DND-41 (cell line): ENCODE results near the gene AFF3.

ENCODE experiments used
- ATAC-seq: fragments of 200-7000 bp; cut with Tn5 transposase; 3 replicates; pipeline ENCODE4 v1.9.1; 2021; ENCODE audit warnings: low read depth; ENCODE audit not compliant: insufficient read depth
- DNase-seq: peaks from one replicate; pipeline ENCODE4 v3.0.0-alpha.2; 2020
- H2AFZ ChIP-seq: 2 replicates; pipeline ENCODE4 v1.6.0; 2012; ENCODE audit warnings: low read depth, low read length
- H3K27ac ChIP-seq: 2 replicates; pipeline ENCODE4 v1.5.1; 2012; ENCODE audit warnings: low read length, inconsistent platforms
- H3K27me3 ChIP-seq: fragments of 200-600 bp; sonication (generic); 2 replicates; pipeline ENCODE4 v1.6.0; 2012; ENCODE audit warnings: low read length, mild to moderate bottlenecking, inconsistent platforms; ENCODE audit not compliant: insufficient read depth, poor library complexity
- H3K36me3 ChIP-seq: 2 replicates; pipeline ENCODE4 v1.5.1; 2012; ENCODE audit warnings: low read length, inconsistent platforms; ENCODE audit not compliant: insufficient read depth
- H3K4me1 ChIP-seq: 2 replicates; pipeline ENCODE4 v1.5.1; 2012; ENCODE audit warnings: mild to moderate bottlenecking, low read length; ENCODE audit not compliant: insufficient read depth
- H3K4me2 ChIP-seq: 2 replicates; pipeline ENCODE4 v1.6.0; 2012; ENCODE audit warnings: mild to moderate bottlenecking, moderate library complexity, low read length, inconsistent platforms; ENCODE audit not compliant: insufficient read depth
- H3K4me3 ChIP-seq, 2 experiments: fragments of 200-600 bp in 1 of 2; shearing (Covaris generic) in 1 of 2; 2 replicates each; pipeline ENCODE4 v1.5.1; 2012 to 2016; ENCODE audit warnings: inconsistent platforms in 2 of 2, low read length in 2 of 2, mild to moderate bottlenecking in 2 of 2, low read depth in 1 of 2, moderate library complexity in 1 of 2
- H3K79me2 ChIP-seq: 2 replicates; pipeline ENCODE4 v1.6.0; 2012; ENCODE audit warnings: low read length, inconsistent platforms; ENCODE audit not compliant: insufficient read depth
- H3K9ac ChIP-seq: 2 replicates; pipeline ENCODE4 v1.6.0; 2012; ENCODE audit warnings: low read depth, mild to moderate bottlenecking, inconsistent platforms, low read length, moderate library complexity
- H3K9me3 ChIP-seq: 2 replicates; pipeline ENCODE4 v1.5.1; 2012; ENCODE audit warnings: low read length, moderate library complexity, mild to moderate bottlenecking, inconsistent platforms; ENCODE audit not compliant: insufficient read depth, severe bottlenecking
- H4K20me1 ChIP-seq: 2 replicates; pipeline ENCODE4 v1.6.0; 2012; ENCODE audit warnings: low read length; ENCODE audit not compliant: insufficient read depth
- CTCF ChIP-seq: IDR thresholded peaks from 2 replicates; pipeline ENCODE4 v1.5.1; 2012; ENCODE audit warnings: borderline replicate concordance, low read length, moderate library complexity, mild to moderate bottlenecking; ENCODE audit not compliant: poor library complexity, severe bottlenecking; ENCODE audit errors: extremely low read depth
- EZH2 ChIP-seq: IDR thresholded peaks from 3 replicates; pipeline ENCODE4 v1.6.1; 2012; ENCODE audit warnings: borderline replicate concordance, low read depth, mild to moderate bottlenecking, moderate library complexity, low read length, inconsistent platforms; ENCODE audit not compliant: severe bottlenecking

The AFF3 gene

GRCh38 chr2:99621774-99622173 is 520.6 kb downstream of the AFF3 start:
- no peak overlapping the region for H3K27ac ChIP-seq
- H2AFZ ChIP-seq: no peak overlapping the region
- no peak for DNase-seq
- H3K79me2 ChIP-seq: no peaks in the 10 kb centered on the region
- no peak overlapping the region for H3K4me2 ChIP-seq
- no peaks in the 10 kb centered on the region for H3K36me3 ChIP-seq
- no peak overlapping the region for H3K4me3 ChIP-seq
- no peak for ATAC-seq
- no peaks in the 10 kb centered on the region for H3K9me3 ChIP-seq
- H3K4me1 ChIP-seq: peaks cover 6% of the 10 kb centered on the region; the same call in 1 of the 2 replicates
- peaks cover 7% of the 10 kb centered on the region for H4K20me1 ChIP-seq
- H3K27me3 ChIP-seq: no peaks in the 10 kb centered on the region
- no peak overlapping the region for H3K9ac ChIP-seq
- no peak for TF ChIP-seq CTCF
- no peak for TF ChIP-seq EZH2

GRCh38 chr2:99621106-99621505 is 521.3 kb downstream of the AFF3 start:
- DNase-seq (no peak), ATAC-seq (no peak)
- no peak overlapping the region for H3K4me3 ChIP-seq
- no peak overlapping the region for H3K9ac ChIP-seq
- peaks cover 6% of the 10 kb centered on the region; the same call in 1 of the 2 replicates for H3K4me1 ChIP-seq
- H3K27me3 ChIP-seq: no peaks in the 10 kb centered on the region
- TF ChIP-seq CTCF: no peak
- no peak for TF ChIP-seq EZH2
- H3K79me2 ChIP-seq: no peaks in the 10 kb centered on the region
- no peaks in the 10 kb centered on the region for H3K9me3 ChIP-seq
- no peak overlapping the region for H2AFZ ChIP-seq
- no peak overlapping the region for H3K27ac ChIP-seq
- no peak overlapping the region for H3K4me2 ChIP-seq
- H3K36me3 ChIP-seq: no peaks in the 10 kb centered on the region
- H4K20me1 ChIP-seq: peaks cover 7% of the 10 kb centered on the region

GRCh38 chr2:99619151-99619550 is 523.2 kb downstream of the AFF3 start:
- H3K27ac ChIP-seq: no peak overlapping the region
- no peaks in the 10 kb centered on the region for H3K9me3 ChIP-seq
- no peak overlapping the region for H2AFZ ChIP-seq
- no peak overlapping the region for H3K4me3 ChIP-seq
- TF ChIP-seq EZH2 (no peak), CTCF (no peak)
- no peaks in the 10 kb centered on the region for H3K36me3 ChIP-seq
- DNase-seq (no peak), ATAC-seq (no peak)
- no peaks in the 10 kb centered on the region for H3K27me3 ChIP-seq
- H3K4me1 ChIP-seq: peaks cover 6% of the 10 kb centered on the region; the same call in 1 of the 2 replicates
- H3K9ac ChIP-seq: no peak overlapping the region
- peaks cover 7% of the 10 kb centered on the region for H4K20me1 ChIP-seq
- no peaks in the 10 kb centered on the region for H3K79me2 ChIP-seq
- H3K4me2 ChIP-seq: no peak overlapping the region

- Histone ChIP-seq H3K4me2 (no peak overlapping the region), H3K27me3 (no peaks in the 10 kb centered on the region), H3K9me3 (no peaks in the 10 kb centered on the region), H3K27ac (no peak overlapping the region), H3K4me1 (peaks cover 6% of the 10 kb centered on the region; the same call in 1 of the 2 replicates), H4K20me1 (peaks cover 7% of the 10 kb centered on the region), H3K9ac (no peak overlapping the region), H3K79me2 (no peaks in the 10 kb centered on the region), H2AFZ (no peak overlapping the region), H3K4me3 (no peak overlapping the region), H3K36me3 (no peaks in the 10 kb centered on the region)
- TF ChIP-seq EZH2 (no peak), CTCF (no peak)
- no peak for DNase-seq
- no peak for ATAC-seq
These were observed 523.8 kb downstream of the AFF3 start for GRCh38 chr2:99618579-99619097.
